ENCODE data around the gene TYW1B.
"Not testable (repeated sequence)": the region's sequence is repeated elsewhere in the genome, so short reads cannot be mapped to it uniquely, and the experiment has no call there.

- TF ChIP-seq, protein P1, sequence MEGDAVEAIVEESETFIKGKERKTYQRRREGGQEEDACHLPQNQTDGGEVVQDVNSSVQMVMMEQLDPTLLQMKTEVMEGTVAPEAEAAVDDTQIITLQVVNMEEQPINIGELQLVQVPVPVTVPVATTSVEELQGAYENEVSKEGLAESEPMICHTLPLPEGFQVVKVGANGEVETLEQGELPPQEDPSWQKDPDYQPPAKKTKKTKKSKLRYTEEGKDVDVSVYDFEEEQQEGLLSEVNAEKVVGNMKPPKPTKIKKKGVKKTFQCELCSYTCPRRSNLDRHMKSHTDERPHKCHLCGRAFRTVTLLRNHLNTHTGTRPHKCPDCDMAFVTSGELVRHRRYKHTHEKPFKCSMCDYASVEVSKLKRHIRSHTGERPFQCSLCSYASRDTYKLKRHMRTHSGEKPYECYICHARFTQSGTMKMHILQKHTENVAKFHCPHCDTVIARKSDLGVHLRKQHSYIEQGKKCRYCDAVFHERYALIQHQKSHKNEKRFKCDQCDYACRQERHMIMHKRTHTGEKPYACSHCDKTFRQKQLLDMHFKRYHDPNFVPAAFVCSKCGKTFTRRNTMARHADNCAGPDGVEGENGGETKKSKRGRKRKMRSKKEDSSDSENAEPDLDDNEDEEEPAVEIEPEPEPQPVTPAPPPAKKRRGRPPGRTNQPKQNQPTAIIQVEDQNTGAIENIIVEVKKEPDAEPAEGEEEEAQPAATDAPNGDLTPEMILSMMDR (IDR thresholded peaks at IDR 0.05) = not testable (repeated sequence)
- not testable (repeated sequence) for TF ChIP-seq ZFX (IDR thresholded peaks at IDR 0.05; ENCODE audit: borderline replicate concordance)
These were observed 97.2 kb downstream of the TYW1B start for GRCh38 chr7:72730815-72731214.

Data from 22Rv1 (cell line).